Suprapubic skin (tissue), 4 donors: ENCODE measurements around the gene AQP3.

Source experiments
- POLR2A ChIP-seq, 2 donors: fragments of 450-650 bp; IDR thresholded peaks; one replicate each; pipeline ENCODE4 v1.6.1; 2017; ENCODE audit warnings: antibody characterized with exemption in 2 of 2, mild to moderate bottlenecking in 2 of 2, moderate library complexity in 2 of 2
- POLR2AphosphoS5 ChIP-seq, 3 donors: sonication (generic); formaldehyde crosslinking; IDR thresholded peaks; one replicate each; pipeline ENCODE4 v1.6.1; 2017; ENCODE audit warnings: antibody characterized with exemption in 3 of 3
- TF ChIP-seq, protein P1 (sequence below), 2 donors: fragments of 200-600 bp in 1 of 2; fragments of 450-650 bp in 1 of 2; sonication (generic) in 1 of 2; IDR thresholded peaks; one replicate each; pipeline ENCODE4 v1.5.1; 2016 to 2019; ENCODE audit warnings: antibody characterized with exemption in 2 of 2, mild to moderate bottlenecking in 1 of 2, moderate library complexity in 1 of 2

DNA sequence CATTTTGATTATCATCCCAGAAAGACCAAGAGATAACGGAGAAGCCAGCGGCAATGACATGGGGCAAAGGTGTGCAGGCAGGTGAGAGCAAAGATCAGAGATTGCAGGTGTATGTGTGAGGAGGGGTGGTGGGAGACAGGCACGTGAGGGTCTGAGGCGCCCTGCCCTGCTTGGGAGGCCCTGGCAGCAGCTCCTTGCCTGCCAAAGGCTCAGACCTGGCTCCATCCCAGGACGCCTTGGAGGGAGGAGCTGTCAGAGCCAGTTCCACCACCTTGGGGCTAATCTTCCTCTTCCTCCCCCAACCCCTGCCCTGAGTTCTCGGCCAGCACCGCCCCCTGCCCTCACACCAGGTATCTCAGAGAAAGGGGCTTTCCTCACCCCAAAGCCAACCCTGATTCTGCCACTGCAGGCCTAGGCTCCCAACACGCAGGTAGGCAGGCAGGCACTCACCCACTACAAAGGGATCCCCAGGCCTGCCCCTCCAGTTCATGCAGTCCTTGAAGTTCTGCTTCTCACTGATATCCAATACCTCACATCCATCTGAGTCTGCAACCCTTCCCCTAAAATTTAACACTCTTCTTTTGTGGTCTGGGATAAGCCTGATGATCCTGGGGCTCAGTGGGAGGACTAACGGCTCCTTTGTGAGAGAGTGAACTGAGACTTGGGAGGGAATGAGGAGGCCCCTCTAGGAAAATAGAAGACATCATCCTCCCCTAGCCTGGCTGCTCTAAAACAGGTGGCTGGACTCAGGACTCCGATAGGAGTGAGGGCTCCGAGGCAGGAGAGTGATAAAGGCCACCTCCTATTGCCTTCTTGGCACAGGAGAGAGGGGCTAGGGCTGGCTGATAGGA lies 1.8 kb downstream of the AQP3 start:
- TF ChIP-seq, protein P1, sequence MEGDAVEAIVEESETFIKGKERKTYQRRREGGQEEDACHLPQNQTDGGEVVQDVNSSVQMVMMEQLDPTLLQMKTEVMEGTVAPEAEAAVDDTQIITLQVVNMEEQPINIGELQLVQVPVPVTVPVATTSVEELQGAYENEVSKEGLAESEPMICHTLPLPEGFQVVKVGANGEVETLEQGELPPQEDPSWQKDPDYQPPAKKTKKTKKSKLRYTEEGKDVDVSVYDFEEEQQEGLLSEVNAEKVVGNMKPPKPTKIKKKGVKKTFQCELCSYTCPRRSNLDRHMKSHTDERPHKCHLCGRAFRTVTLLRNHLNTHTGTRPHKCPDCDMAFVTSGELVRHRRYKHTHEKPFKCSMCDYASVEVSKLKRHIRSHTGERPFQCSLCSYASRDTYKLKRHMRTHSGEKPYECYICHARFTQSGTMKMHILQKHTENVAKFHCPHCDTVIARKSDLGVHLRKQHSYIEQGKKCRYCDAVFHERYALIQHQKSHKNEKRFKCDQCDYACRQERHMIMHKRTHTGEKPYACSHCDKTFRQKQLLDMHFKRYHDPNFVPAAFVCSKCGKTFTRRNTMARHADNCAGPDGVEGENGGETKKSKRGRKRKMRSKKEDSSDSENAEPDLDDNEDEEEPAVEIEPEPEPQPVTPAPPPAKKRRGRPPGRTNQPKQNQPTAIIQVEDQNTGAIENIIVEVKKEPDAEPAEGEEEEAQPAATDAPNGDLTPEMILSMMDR (IDR thresholded peaks at IDR 0.05), result no peak
- TF ChIP-seq POLR2AphosphoS5 (IDR thresholded peaks at IDR 0.05), result no peak
- no peak for TF ChIP-seq POLR2A (IDR thresholded peaks at IDR 0.05)
